OCI-LY7 (cell line): Measurements from ENCODE around the gene AGBL4.

Experiments used
- CTCF ChIP-seq: fragments of 200-600 bp; sonication (generic); conservative IDR thresholded peaks from 2 replicates; pipeline ENCODE4 v1.5.1; 2014; ENCODE audit warnings: mild to moderate bottlenecking, antibody characterized with exemption, low read length, moderate library complexity, mixed read lengths
- EZH2phosphoT487 ChIP-seq: fragments of 200-600 bp; sonication (generic); IDR thresholded peaks from 2 replicates; pipeline ENCODE4 v1.6.1; 2018; ENCODE audit warnings: low read depth, borderline replicate concordance, mild to moderate bottlenecking, mixed run types, antibody characterized with exemption, low read length, moderate library complexity, mixed read lengths

- TF ChIP-seq CTCF (no peak), EZH2phosphoT487 (no peak)
Measured at GRCh38 chr1:48851638-48852037, 1172.1 kb downstream of the AGBL4 start.
